Fibroblast of lung (primary cell): Measurements from ENCODE around the gene CACNA1H.

ENCODE experiments used
- CTCF ChIP-seq, 2 donors: IDR thresholded peaks in 1 of 2; conservative IDR thresholded peaks in 1 of 2; 1 replicate in 1 of 2; 2 replicates in 1 of 2; pipeline ENCODE4 v1.5.1; 2011 to 2012; ENCODE audit warnings: low read length in 2 of 2, control low read depth in 1 of 2, inconsistent platforms in 1 of 2, low read depth in 1 of 2, mild to moderate bottlenecking in 1 of 2
- EZH2 ChIP-seq: IDR thresholded peaks from 2 replicates; pipeline ENCODE4 v1.5.1; 2012; ENCODE audit warnings: low read length, control low read depth, mild to moderate bottlenecking; ENCODE audit errors: missing control alignments

GRCh38 chr16:1265826-1266225, 112.9 kb downstream of the CACNA1H start:
- no peak for TF ChIP-seq CTCF (conservative IDR thresholded peaks at IDR 0.05 in 1 of 2, IDR thresholded peaks at IDR 0.05 in 1 of 2; ENCODE audit: low read depth in 1 of 2, low read length in 2 of 2)
- no peak for TF ChIP-seq EZH2
